GM20000 (cell line): Measurements from ENCODE around the gene LRP11.

Experiments
- DNase-seq: peaks from one replicate; pipeline ENCODE4 v3.0.0; 2012; ENCODE audit warnings: low spot score
- CTCF ChIP-seq: IDR thresholded peaks from 2 replicates; pipeline ENCODE4 v1.5.1; 2012; ENCODE audit warnings: mild to moderate bottlenecking, control low read depth; ENCODE audit errors: extremely low read depth, missing control alignments

The LRP11 gene

DNA sequence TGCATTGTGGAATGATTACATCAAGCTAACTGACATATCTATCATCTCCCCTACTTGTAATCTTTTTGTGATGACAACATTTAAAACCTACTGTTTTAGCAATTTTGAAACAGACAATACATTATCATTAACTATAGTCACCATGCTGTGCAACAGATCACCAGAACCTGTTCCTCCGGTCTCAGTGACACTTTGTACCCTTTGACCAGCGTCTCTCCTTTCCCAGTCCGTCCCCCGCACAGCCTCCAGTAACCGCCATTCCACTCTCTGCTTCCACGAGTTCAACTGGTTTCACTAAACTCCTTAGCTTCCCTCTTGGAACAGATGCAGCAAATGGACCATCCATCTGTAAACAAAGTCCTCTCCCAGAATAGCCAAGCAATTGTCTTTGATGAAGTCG lies 21.8 kb downstream of the LRP11 start:
- no peak for DNase-seq
- no peak for TF ChIP-seq CTCF

- TF ChIP-seq CTCF: peak; percentile 39
- DNase-seq: peak; percentile 66
Measured at GRCh38 chr6:149840345-149841075, 23.6 kb downstream of the LRP11 start.

DNA sequence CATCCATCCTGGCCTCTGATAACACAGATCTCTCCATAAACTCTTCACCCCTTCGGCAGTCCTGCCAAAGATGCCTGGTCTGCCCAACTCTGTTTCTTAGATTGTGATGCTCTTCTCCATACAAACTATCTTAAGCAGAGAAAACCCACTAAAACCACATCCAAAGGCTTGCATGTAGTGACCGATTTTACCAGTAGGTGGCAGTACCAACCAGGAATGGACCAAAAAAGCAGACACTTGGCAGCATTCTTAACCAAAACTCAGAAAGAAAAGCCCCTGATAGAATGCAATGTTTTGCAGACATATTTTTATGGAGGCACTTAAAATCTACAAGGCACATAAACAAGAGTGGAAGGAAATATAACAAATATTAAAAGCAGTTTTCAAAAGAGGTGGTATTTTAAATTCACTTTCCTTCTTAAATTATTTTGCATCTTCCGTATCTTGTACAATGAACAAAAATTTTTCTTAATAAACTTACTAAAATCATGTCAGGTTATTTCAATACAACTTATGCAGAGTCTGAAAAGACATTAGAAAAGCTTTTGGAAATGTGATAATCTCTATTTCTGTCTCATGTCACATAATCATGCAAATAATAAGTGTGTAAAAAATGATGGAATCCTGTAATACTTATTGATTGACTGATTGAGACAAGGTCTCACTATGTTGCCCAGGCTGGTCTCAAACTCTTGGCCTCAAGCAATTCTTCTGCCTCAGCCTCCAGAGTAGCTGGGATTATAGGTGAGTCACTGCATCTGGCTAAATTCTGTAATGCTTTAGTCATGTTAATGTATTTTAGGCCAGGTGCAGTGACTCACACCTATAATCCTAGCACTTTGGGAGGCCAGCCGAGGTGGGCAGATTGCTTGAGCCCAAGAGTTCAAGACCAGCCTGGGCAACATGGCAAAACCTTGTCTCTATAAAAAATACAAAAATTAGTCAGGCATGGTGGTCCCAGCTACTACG lies 29.4 kb downstream of the LRP11 start:
- TF ChIP-seq CTCF: peak; percentile 76
- peak; percentile 55 for DNase-seq

DNA sequence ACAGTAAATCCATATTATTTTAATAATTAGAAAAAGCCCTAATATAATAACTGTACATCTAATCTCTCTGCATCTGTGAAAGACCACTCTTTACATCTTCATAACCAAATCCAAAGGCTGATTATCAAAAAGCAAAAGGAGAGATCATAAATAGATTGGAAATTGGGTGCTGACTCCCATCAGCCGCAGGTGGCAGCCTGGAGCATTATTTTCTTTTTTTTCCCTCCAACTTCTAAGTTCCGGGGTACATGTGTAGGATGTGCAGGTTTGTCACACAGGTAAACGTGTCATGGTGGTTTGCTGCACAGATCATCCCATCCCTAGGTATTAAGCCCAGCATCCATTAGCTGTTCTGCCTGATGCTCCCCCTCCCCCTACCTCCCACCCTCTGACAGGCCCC lies 30.5 kb downstream of the LRP11 start:
- no peak for DNase-seq
- no peak for TF ChIP-seq CTCF

DNA sequence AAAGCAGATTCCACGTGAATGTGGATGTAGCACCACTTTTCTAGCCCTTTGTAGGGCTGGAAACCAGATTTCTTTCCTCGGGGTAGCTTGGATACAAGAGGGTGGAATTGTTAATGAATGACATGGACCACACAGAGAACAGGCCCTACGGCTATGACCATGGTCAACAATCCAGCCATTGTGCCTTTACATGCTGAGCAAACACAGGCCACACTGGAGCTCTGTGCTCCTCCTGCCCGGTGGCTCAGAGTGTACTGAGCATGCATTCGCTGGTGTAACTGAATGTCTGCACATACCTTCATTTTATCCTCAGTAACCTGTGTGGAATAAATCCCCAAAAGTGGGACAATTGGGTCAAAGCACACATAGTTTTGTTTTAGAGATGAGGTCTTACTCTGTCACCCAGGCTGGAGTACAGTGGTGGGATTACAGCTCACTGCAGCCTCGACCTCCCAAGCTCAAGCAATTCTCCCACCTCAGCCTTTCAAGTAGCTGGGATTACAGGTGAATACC lies 32.8 kb downstream of the LRP11 start:
- TF ChIP-seq CTCF: no peak
- DNase-seq: no peak

DNA sequence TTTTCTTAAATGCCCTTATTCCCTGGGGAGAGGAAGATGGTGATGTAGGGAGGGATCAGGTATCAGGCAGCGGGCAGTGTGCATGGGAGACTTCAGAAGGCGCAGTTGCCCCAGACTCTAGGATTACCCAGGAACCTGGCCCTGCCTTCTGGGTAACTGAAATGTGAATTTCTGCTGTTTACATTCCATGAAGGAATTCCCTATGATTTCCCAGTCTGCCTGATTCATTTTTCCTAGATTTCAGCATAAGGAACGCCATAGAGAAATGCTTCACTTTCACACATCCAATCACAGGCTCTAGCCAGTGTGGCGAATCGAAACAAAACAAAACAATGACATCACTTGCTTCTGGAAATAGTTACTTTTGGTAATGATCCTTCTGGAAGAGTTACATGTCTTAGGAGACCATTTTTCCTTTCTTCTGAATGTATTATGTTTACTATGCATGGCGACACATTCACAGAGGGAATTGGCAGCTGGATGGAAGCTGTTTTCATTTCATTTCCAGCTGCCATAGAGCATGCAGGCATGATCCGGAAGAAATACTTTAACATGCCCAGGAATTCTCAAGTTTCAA lies 33.3 kb downstream of the LRP11 start:
- no peak for TF ChIP-seq CTCF
- no peak for DNase-seq

- DNase-seq: no peak
- no peak for TF ChIP-seq CTCF
Measured at GRCh38 chr6:149825292-149825691, 38.9 kb downstream of the LRP11 start.
